ENCODE measurements around the gene ARPIN.

DNA sequence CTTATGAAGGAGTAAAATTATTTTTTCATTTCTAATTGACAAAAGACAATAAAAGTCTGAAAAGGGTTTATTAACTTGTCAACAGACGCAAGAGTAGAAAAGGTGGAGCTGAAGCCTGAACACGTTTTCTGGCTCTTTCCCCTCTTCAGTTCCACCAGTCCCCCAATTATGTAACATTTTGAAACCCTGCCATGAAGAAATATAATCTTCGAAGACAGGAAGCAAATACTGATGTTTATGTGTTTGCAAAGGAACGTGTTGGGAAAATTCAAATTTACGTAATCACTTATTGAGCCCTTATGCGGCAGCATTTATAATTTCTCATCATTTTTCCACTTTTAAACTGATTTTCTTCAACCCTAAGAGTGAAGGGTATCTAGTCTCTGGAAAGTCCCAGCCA lies 19.7 kb downstream of the ARPIN start:
- TF ChIP-seq, protein P1, sequence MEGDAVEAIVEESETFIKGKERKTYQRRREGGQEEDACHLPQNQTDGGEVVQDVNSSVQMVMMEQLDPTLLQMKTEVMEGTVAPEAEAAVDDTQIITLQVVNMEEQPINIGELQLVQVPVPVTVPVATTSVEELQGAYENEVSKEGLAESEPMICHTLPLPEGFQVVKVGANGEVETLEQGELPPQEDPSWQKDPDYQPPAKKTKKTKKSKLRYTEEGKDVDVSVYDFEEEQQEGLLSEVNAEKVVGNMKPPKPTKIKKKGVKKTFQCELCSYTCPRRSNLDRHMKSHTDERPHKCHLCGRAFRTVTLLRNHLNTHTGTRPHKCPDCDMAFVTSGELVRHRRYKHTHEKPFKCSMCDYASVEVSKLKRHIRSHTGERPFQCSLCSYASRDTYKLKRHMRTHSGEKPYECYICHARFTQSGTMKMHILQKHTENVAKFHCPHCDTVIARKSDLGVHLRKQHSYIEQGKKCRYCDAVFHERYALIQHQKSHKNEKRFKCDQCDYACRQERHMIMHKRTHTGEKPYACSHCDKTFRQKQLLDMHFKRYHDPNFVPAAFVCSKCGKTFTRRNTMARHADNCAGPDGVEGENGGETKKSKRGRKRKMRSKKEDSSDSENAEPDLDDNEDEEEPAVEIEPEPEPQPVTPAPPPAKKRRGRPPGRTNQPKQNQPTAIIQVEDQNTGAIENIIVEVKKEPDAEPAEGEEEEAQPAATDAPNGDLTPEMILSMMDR (IDR thresholded peaks at IDR 0.05): no peak
- no peak for TF ChIP-seq POLR2AphosphoS5 (IDR thresholded peaks at IDR 0.05)
